ENCODE measurements around the gene TRIM71.

The TRIM71 gene

GRCh38 chr3:32885283-32885901 lies 67.6 kb downstream of the TRIM71 start:
- peaks cover 13% of the 10 kb centered on the region for H3K4me1 ChIP-seq (ENCODE audit: control insufficient read depth, insufficient read depth, low read length)
- H3K4me3 ChIP-seq (ENCODE audit: insufficient read depth, low read depth, low read length): no peak overlapping the region
- H3K27ac ChIP-seq (ENCODE audit: insufficient read depth, low read depth, low read length, poor library complexity, severe bottlenecking): no peak overlapping the region
- H3K27me3 ChIP-seq (ENCODE audit: control insufficient read depth, insufficient read depth, low read length, poor library complexity, severe bottlenecking): no peaks in the 10 kb centered on the region
- WGBS, 2 experiments: 96 to 97% methylated on average over 11 of the region's 11 CpGs
- no peaks in the 10 kb centered on the region for H3K9me3 ChIP-seq (ENCODE audit: control insufficient read depth, low read length)
- H3K36me3 ChIP-seq (ENCODE audit: control insufficient read depth, insufficient read depth, low read length): peaks cover 23% of the 10 kb centered on the region

- Histone ChIP-seq H3K27ac (ENCODE audit: insufficient read depth, low read depth, low read length, poor library complexity, severe bottlenecking) (no peak overlapping the region), H3K4me3 (ENCODE audit: insufficient read depth, low read depth, low read length) (no peak overlapping the region), H3K9me3 (ENCODE audit: control insufficient read depth, low read length) (no peaks in the 10 kb centered on the region), H3K27me3 (ENCODE audit: control insufficient read depth, insufficient read depth, low read length, poor library complexity, severe bottlenecking) (no peaks in the 10 kb centered on the region), H3K36me3 (ENCODE audit: control insufficient read depth, insufficient read depth, low read length) (peaks cover 32% of the 10 kb centered on the region), H3K4me1 (ENCODE audit: control insufficient read depth, insufficient read depth, low read length) (peaks cover 13% of the 10 kb centered on the region)
- 92 to 96% methylated on average over 4 of the region's 4 CpGs for WGBS, 2 experiments
Observed at GRCh38 chr3:32886296-32886695, 68.5 kb downstream of the TRIM71 start.

GRCh38 chr3:32886911-32887310 lies 69.1 kb downstream of the TRIM71 start:
- 86 to 92% methylated on average over 3 of the region's 3 CpGs for WGBS, 2 experiments
- Histone ChIP-seq H3K27me3 (ENCODE audit: control insufficient read depth, insufficient read depth, low read length, poor library complexity, severe bottlenecking) (no peaks in the 10 kb centered on the region), H3K27ac (ENCODE audit: insufficient read depth, low read depth, low read length, poor library complexity, severe bottlenecking) (no peak overlapping the region), H3K4me1 (ENCODE audit: control insufficient read depth, insufficient read depth, low read length) (peaks cover 13% of the 10 kb centered on the region), H3K9me3 (ENCODE audit: control insufficient read depth, low read length) (no peaks in the 10 kb centered on the region), H3K36me3 (ENCODE audit: control insufficient read depth, insufficient read depth, low read length) (peaks cover 38% of the 10 kb centered on the region), H3K4me3 (ENCODE audit: insufficient read depth, low read depth, low read length) (no peak overlapping the region)

- Histone ChIP-seq H3K27ac (ENCODE audit: insufficient read depth, low read depth, low read length, poor library complexity, severe bottlenecking) (no peak overlapping the region), H3K4me3 (ENCODE audit: insufficient read depth, low read depth, low read length) (no peak overlapping the region), H3K4me1 (ENCODE audit: control insufficient read depth, insufficient read depth, low read length) (peaks cover 6% of the 10 kb centered on the region), H3K36me3 (ENCODE audit: control insufficient read depth, insufficient read depth, low read length) (peaks cover 46% of the 10 kb centered on the region), H3K27me3 (ENCODE audit: control insufficient read depth, insufficient read depth, low read length, poor library complexity, severe bottlenecking) (no peaks in the 10 kb centered on the region), H3K9me3 (ENCODE audit: control insufficient read depth, low read length) (no peaks in the 10 kb centered on the region)
- 100% methylated on average over 1 of the region's 1 CpG for WGBS, 2 experiments
Observed at GRCh38 chr3:32888739-32889138, 70.9 kb downstream of the TRIM71 start.

- Histone ChIP-seq H3K4me3 (ENCODE audit: insufficient read depth, low read depth, low read length) (no peak overlapping the region), H3K27ac (ENCODE audit: insufficient read depth, low read depth, low read length, poor library complexity, severe bottlenecking) (no peak overlapping the region), H3K4me1 (ENCODE audit: control insufficient read depth, insufficient read depth, low read length) (peaks cover 5% of the 10 kb centered on the region), H3K36me3 (ENCODE audit: control insufficient read depth, insufficient read depth, low read length) (peaks cover 53% of the 10 kb centered on the region), H3K27me3 (ENCODE audit: control insufficient read depth, insufficient read depth, low read length, poor library complexity, severe bottlenecking) (no peaks in the 10 kb centered on the region), H3K9me3 (ENCODE audit: control insufficient read depth, low read length) (no peaks in the 10 kb centered on the region)
- 97% methylated on average over 42 of the region's 42 CpGs for WGBS, 2 experiments
Observed at GRCh38 chr3:32890420-32891276, 72.9 kb downstream of the TRIM71 start.

- no peak overlapping the region for H3K4me3 ChIP-seq (ENCODE audit: insufficient read depth, low read depth, low read length)
- peaks cover 5% of the 10 kb centered on the region for H3K4me1 ChIP-seq (ENCODE audit: control insufficient read depth, insufficient read depth, low read length)
- no peak overlapping the region for H3K27ac ChIP-seq (ENCODE audit: insufficient read depth, low read depth, low read length, poor library complexity, severe bottlenecking)
- H3K9me3 ChIP-seq (ENCODE audit: control insufficient read depth, low read length): no peaks in the 10 kb centered on the region
- H3K36me3 ChIP-seq (ENCODE audit: control insufficient read depth, insufficient read depth, low read length): peaks cover 46% of the 10 kb centered on the region
- no peaks in the 10 kb centered on the region for H3K27me3 ChIP-seq (ENCODE audit: control insufficient read depth, insufficient read depth, low read length, poor library complexity, severe bottlenecking)
- 96 to 97% methylated on average over 19 of the region's 19 CpGs for WGBS, 2 experiments
Observed at GRCh38 chr3:32891365-32891764, 73.6 kb downstream of the TRIM71 start.

- no peaks in the 10 kb centered on the region for H3K4me1 ChIP-seq (ENCODE audit: control insufficient read depth, insufficient read depth, low read length)
- H3K36me3 ChIP-seq (ENCODE audit: control insufficient read depth, insufficient read depth, low read length): peaks cover 42% of the 10 kb centered on the region
- H3K27ac ChIP-seq (ENCODE audit: insufficient read depth, low read depth, low read length, poor library complexity, severe bottlenecking): no peak overlapping the region
- WGBS, 2 experiments: 86 to 91% methylated on average over 5 to 8 of the region's 8 CpGs
- H3K27me3 ChIP-seq (ENCODE audit: control insufficient read depth, insufficient read depth, low read length, poor library complexity, severe bottlenecking): no peaks in the 10 kb centered on the region
- no peaks in the 10 kb centered on the region for H3K9me3 ChIP-seq (ENCODE audit: control insufficient read depth, low read length)
- H3K4me3 ChIP-seq (ENCODE audit: insufficient read depth, low read depth, low read length): no peak overlapping the region
Observed at GRCh38 chr3:32892625-32893598, 75.1 kb downstream of the TRIM71 start.

GRCh38 chr3:32894977-32895376 lies 77.2 kb downstream of the TRIM71 start:
- no peaks in the 10 kb centered on the region for H3K4me1 ChIP-seq (ENCODE audit: control insufficient read depth, insufficient read depth, low read length)
- WGBS, 2 experiments: 95 to 98% methylated on average over 2 of the region's 2 CpGs
- no peaks in the 10 kb centered on the region for H3K27me3 ChIP-seq (ENCODE audit: control insufficient read depth, insufficient read depth, low read length, poor library complexity, severe bottlenecking)
- no peaks in the 10 kb centered on the region for H3K9me3 ChIP-seq (ENCODE audit: control insufficient read depth, low read length)
- no peak overlapping the region for H3K27ac ChIP-seq (ENCODE audit: insufficient read depth, low read depth, low read length, poor library complexity, severe bottlenecking)
- no peak overlapping the region for H3K4me3 ChIP-seq (ENCODE audit: insufficient read depth, low read depth, low read length)
- H3K36me3 ChIP-seq (ENCODE audit: control insufficient read depth, insufficient read depth, low read length): peaks cover 37% of the 10 kb centered on the region

- H3K9me3 ChIP-seq (ENCODE audit: control insufficient read depth, low read length): no peaks in the 10 kb centered on the region
- H3K4me1 ChIP-seq (ENCODE audit: control insufficient read depth, insufficient read depth, low read length): no peaks in the 10 kb centered on the region
- H3K36me3 ChIP-seq (ENCODE audit: control insufficient read depth, insufficient read depth, low read length): peaks cover 31% of the 10 kb centered on the region
- WGBS, 2 experiments: 92 to 100% methylated on average over 2 of the region's 2 CpGs
- no peaks in the 10 kb centered on the region for H3K27me3 ChIP-seq (ENCODE audit: control insufficient read depth, insufficient read depth, low read length, poor library complexity, severe bottlenecking)
- H3K27ac ChIP-seq (ENCODE audit: insufficient read depth, low read depth, low read length, poor library complexity, severe bottlenecking): no peak overlapping the region
- H3K4me3 ChIP-seq (ENCODE audit: insufficient read depth, low read depth, low read length): no peak overlapping the region
Observed at GRCh38 chr3:32895701-32896100, 77.9 kb downstream of the TRIM71 start.

- Histone ChIP-seq H3K27ac (ENCODE audit: insufficient read depth, low read depth, low read length, poor library complexity, severe bottlenecking) (no peak overlapping the region), H3K4me1 (ENCODE audit: control insufficient read depth, insufficient read depth, low read length) (no peaks in the 10 kb centered on the region), H3K9me3 (ENCODE audit: control insufficient read depth, low read length) (no peaks in the 10 kb centered on the region), H3K4me3 (ENCODE audit: insufficient read depth, low read depth, low read length) (no peak overlapping the region), H3K27me3 (ENCODE audit: control insufficient read depth, insufficient read depth, low read length, poor library complexity, severe bottlenecking) (no peaks in the 10 kb centered on the region), H3K36me3 (ENCODE audit: control insufficient read depth, insufficient read depth, low read length) (peaks cover 26% of the 10 kb centered on the region)
- 88 to 97% methylated on average over 3 of the region's 4 CpGs for WGBS, 2 experiments
Observed at GRCh38 chr3:32896143-32896542, 78.3 kb downstream of the TRIM71 start.

Data from ectodermal cell (in vitro differentiated cells).